CD4-positive, alpha-beta T cell treated with Interleukin-21 for 1 hour (primary cell): ENCODE results near the gene ILDR1.
"Not testable (repeated sequence)": the region's sequence is repeated elsewhere in the genome, so short reads cannot be mapped to it uniquely, and the experiment has no call there.

Experiments
- DNase-seq: peaks from one replicate; pipeline ENCODE4 v3.0.0-alpha.2; 2020

ILDR1 gene

GRCh38 chr3:122021811-122022401 is at the start of gene ILDR1:
Gene ILDR1 (minus strand): TSS chr3:122022247. CDS start chr3:122022077, 170 bp downstream.
- DNase-seq: no peak

DNA sequence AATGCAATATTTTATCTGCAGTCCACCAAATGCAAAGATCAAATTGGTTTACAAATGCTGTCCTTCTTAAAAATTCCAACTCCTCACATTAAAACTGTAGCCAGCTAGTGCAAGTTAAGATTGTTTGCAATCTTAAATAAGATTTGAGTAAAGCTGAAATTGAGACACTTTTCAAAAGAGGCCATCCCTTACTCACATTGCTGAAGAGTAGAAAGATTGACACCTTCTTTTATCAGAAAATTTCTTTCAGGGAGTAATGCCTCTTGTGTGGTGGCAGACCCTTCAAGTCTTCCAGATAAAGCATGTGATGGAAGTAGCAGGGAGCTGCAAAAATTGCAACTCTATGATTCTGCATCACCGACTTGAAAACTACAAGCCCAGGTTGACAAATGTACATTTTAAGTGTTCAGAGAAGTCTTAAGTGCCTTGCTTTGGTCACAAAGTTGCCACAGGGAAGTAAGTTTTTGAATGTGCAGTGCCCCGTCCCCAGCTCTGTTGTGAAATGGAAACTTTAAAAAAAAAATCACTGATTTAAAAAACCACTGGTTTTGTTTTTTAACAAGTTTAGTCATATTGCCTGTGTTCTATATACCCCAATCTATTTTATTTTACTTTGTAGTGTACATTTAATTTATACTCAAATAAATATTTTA is 45.7 kb upstream of the ILDR1 start:
- no peak for DNase-seq

DNA sequence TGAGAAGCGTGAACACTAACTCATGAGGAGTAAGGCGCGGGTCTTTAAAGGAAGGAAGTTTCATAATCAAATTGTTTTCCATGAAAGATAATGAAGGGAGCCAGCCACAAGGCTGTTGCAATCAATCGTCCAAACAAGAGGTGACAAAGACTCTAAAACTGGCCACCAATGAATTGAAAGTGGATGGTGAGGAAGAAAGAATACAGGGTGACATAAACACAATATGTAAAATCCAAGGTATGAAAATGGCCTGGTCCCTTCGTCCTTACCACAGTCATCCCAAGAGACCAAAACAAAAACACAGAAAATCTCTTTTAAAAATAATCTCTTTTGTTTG is 45.1 kb upstream of the ILDR1 start:
- no peak for DNase-seq

GRCh38 chr3:122066331-122067213 is 44.5 kb upstream of the ILDR1 start:
- no peak for DNase-seq

GRCh38 chr3:122064326-122064725 is 42.3 kb upstream of the ILDR1 start:
- no peak for DNase-seq

GRCh38 chr3:122063908-122064307 is 41.9 kb upstream of the ILDR1 start:
- no peak for DNase-seq

- no peak for DNase-seq
Observed at GRCh38 chr3:122060040-122060698, 38.1 kb upstream of the ILDR1 start.

DNA sequence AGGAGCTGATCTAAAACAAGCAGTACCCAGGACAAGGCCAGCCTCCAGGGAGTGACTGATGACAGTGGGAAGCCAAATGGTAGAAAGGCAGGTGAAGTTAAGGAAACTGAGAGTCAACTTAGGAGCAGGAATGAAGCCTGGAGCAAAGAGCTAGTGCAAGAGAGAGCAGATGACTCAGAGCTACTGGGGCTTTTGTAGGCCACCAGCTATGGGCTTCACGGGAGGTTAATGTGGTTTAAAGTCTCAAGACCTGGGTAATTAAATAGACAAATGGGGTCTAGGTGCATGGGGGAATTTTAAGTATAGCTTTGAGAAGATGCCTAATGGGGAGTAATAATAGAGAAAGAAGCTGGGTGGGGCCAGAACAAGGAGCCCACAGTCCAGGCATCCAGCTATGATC is 36.2 kb upstream of the ILDR1 start:
- DNase-seq: no peak

GRCh38 chr3:122057671-122058070 is 35.6 kb upstream of the ILDR1 start:
- no peak for DNase-seq

DNA sequence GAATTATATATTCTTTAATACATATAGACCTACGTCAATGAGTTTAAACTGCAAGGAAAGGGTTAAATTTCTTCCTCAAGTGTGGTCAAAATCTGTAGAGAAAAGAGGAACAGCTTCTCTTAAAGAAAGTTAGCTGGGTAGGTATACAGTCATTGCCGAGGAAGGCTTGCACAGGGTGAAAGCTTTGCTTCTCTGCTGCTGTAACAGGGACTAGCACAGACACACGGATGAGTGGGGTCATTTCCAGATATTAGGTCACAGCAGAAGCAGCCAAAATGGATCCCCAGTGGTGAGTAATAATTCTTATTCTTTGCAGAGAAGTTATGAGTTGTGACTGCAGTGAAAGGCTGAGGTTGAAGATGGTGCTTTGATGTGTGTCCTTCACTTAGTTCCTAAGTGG is 33.2 kb upstream of the ILDR1 start, which contains the start of gene CD86:
CD86 (plus strand) TSS at position 148 of the 400 bp plus-strand sequence; CDS start at position 276, 128 bp downstream.
- DNase-seq: peak; percentile 17

GRCh38 chr3:122052968-122053367 is 30.9 kb upstream of the ILDR1 start:
- DNase-seq: no peak

DNA sequence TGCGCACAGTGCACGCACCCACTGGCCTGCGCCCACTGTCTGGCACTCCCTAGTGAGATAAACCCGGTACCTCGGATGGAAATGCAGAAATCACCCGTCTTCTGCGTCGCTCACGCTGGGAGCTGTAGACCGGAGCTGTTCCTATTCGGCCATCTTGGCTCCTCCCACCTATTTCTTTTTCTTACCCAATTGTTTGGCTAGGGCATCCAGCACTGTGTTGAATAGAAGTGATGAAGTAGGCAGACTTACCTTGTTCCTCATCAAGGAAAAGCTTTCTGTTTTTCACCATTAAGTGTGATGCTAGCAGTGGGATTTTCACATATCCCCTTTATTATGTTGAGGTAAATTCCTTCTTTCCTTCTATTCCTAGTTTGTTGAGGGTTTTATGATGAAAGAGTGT is 25.7 kb upstream of the ILDR1 start:
- DNase-seq: not testable (repeated sequence)

DNA sequence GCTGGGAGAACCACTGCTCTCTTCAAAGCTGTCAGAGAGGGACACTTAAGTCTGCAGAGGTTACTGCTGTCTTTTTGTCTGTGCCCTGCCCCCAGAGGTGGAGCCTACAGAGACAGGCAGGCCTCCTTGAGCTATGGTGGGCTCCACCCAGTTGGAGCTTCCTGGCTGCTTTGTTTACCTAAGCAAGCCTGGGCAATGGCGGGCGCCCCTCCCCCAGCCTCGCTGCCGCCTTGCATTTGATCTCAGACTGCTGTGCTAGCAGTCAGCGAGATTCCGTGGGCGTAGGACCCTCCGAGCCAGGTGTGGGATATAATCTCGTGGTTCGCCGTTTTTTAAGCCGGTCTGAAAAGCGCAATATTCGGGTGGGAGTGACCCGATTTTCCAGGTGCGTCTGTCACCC is 25.2 kb upstream of the ILDR1 start:
- not testable (repeated sequence) for DNase-seq

DNA sequence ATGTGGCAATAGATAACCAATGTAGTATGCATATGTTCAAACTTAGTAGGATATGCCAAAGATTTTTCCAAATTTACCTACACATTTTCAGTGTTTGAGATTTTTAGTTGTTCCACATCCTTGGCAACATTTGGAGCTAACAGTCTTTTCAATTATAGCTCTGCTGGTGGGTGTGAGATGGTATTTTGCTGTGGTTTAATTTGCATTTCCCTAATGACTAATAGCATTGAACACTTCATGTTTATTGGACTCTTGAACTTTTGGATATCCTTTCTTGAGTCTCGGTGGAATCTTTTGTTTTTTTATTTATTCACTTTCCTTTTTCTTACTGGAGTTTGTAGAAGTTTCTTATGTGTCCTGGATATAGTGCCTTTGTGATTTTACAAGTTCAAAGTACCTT is 11.0 kb upstream of the ILDR1 start:
- DNase-seq: no peak

DNA sequence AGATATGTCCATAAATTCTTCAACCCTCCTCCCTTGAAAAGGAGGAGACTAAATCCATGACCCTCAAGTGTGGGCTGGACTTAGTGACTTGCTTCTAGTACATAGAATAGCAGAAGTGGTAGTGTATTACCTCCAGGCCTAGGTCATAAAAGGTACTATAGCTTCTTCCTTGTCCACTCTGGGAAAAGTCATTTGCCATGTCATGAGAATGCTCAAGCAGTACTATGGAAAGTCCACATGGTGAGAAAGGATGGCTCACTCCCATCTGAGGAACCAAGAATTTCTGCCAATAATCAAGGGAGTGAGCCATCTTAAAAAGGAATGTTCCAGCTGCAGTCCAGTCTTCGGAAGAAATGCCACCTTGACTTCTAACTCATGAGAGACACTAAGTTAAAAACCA is 10.5 kb upstream of the ILDR1 start:
- no peak for DNase-seq

DNA sequence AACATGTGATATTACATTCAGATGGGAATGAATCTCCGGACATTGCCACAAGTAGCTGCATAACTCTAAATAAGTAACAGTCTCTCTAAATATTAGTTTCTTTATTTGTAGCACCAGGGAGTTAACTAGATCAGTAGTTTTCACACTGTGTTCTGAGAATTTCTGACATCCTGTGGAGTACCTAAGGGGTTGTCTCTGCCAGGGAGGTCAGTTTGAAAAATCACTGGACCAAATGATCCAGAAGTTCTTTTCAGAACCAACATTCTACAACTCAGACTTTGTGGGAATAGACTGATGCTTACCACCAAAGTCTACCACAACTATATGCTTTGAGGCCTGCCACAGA is 9.0 kb upstream of the ILDR1 start:
- no peak for DNase-seq

DNA sequence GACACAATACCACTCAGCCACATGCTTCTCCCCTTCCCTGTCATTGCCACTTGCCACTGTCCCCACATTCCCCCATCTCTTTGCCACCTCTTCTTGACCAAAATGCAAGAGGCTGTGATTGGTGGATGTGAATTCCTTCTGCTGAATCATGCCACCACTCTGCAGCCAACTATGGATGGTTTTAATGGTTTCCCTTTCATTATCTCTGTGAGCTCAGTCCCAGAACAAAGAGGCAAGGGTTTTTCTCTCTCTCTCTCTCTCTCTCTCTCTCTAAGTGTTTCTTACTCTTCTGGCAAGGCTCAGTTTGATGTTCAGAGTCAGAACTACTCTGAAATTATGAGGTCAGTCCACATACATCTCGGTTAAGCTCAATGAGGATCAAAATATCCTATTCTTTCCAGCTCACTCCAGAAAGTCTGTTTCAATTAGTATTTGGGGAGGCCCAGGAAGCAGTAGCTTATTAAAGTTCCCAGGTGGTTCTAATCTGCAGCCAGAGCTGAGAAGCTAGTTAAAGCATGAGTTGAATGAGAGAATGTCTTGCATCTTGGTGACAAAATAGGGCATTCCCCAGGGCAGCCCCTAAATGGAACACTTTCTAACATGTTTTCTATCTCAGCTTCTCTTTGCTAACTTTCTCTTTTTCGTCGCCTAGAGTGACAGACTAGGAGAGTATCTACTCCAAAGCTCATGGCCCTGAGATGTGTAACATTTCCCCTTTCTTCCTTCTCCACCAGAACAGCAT is 8.5 kb upstream of the ILDR1 start:
- DNase-seq: peak; percentile 31

DNA sequence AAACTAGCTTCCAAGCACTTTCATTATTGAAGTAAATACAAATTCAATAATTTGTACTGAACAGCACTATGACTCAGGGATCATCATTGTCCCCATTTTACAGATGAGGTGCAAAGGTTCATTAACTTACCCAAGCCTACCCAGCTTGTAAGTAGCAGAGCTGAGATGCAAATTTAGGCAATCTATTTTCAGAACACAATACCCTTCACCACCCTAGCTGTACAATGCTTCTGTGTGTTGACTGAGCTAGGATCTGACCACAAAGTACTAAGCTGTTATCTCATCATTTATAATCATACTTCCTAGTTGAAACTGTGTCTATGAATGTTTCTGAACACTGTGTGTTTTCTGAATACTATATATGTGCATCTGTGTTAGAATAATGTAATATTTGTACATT is 3.2 kb upstream of the ILDR1 start:
- no peak for DNase-seq

GRCh38 chr3:122024800-122025199 is 2.8 kb upstream of the ILDR1 start:
- no peak for DNase-seq

DNA sequence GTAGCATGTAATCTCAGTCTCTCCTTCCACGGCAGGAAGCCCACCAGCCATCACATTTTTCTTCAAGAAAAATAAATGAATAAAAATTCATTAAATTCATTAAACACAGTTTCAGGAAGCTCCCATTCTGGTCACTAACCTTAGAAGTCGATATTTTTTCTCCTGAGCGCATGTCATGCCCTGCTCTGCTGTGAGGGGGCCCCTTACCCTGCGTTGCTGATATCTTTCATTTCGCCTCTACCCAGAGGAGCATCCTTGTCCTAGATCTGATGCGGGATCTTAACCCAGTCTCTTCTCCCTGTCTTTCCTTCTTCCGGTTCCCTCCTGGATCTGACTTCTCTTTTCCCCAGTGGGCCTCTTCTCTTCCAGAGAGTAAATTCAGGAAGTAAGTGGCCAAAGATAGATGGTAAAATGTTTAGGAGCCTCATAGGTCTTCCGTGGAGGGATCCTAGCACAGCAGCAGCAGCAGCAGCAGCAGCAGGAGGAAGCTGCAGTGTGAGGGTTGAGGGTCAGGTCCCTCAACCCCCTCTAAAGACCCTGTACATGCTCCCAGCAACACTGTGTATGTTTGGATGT is 1.4 kb upstream of the ILDR1 start:
- DNase-seq: no peak

- DNase-seq: no peak
Observed at GRCh38 chr3:122021037-122021436, 1.0 kb downstream of the ILDR1 start.

DNA sequence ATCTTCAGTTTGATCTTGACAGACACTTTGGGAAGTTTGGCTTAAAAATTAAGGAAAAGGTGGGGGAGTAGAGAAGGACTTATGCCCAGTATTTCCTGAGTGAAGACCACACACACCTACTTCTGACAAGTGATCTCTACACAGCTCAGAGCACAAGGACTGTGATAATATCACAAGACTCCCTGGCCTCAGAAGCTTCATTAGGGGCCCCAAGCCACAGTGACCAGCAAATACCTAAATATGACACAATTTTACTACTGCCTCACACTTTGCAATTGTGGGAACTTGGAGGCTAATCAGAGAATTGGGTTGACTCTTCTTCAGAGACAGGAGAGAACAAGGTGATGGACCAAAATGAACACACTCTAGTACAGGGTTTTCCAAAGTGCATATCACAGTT is 2.6 kb downstream of the ILDR1 start:
- DNase-seq: no peak
